ENCODE measurements around the gene MCM10.

Gene MCM10

GRCh38 chr10:13167568-13167967 is 6.2 kb downstream of the MCM10 start:
- DNase-seq = no peak

DNA sequence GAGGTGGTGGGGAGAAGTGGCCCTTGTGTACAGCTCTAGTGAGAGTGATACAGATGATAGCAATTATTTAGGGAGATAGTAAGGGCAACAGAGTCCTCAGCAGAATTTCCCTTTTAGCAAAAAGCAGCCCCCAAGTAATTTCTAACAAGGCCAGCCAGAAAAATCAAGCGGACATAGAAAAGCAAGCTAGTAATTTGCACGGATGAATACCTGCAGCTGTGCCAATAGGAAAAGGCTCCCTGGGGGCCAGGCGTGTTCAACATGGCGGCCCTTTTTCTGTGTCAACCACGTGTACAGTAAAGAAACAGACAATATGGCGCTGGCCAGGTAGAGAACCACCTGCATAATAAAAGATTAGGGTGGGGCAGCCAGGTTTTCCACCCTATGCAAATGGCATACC is 7.4 kb downstream of the MCM10 start:
- no peak for DNase-seq

GRCh38 chr10:13173616-13174015 is 12.3 kb downstream of the MCM10 start:
- DNase-seq = no peak

DNA sequence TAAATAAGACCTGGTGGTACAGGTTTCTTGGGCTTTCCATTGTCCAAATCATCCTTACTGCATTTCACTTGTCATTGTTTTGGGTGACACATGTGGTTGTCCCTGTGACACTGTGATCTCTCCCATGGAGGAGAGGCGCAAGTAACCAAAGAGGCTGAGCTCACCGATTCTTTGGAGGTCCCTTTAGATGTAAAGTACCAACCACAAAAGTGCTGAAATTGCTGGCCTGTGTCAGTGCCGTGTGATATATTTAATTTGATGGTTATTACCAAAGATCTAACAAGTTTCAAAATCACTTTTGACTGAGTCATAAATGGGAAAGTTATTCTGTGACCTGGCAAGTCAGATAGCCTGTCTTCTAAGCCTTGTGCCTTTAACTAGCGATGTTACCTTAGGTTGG is 19.4 kb downstream of the MCM10 start:
- DNase-seq = no peak

GRCh38 chr10:13182424-13182823 is 21.1 kb downstream of the MCM10 start:
- no peak for DNase-seq

DNA sequence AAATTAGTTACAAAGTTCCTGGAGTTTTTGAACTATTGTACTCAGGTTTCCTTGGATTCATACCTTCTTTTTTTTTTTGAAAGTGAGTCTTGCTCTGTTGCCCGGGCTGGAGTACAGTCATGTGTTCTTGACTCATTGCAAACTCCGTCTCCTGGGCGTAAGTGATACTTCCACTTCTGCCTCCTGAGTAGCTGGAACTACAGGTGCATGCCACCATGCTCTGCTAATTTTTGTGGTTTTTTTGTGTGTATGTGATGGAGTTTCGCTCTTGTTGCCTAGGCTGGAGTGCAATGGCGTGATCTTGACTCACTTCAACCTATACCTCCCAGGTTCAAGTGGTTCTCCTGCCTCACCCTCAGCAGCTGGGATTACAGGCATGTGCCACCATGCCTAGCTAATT is 22.3 kb downstream of the MCM10 start:
- DNase-seq = no peak

- DNase-seq = no peak
Observed at GRCh38 chr10:13184276-13184675, 22.9 kb downstream of the MCM10 start.

DNA sequence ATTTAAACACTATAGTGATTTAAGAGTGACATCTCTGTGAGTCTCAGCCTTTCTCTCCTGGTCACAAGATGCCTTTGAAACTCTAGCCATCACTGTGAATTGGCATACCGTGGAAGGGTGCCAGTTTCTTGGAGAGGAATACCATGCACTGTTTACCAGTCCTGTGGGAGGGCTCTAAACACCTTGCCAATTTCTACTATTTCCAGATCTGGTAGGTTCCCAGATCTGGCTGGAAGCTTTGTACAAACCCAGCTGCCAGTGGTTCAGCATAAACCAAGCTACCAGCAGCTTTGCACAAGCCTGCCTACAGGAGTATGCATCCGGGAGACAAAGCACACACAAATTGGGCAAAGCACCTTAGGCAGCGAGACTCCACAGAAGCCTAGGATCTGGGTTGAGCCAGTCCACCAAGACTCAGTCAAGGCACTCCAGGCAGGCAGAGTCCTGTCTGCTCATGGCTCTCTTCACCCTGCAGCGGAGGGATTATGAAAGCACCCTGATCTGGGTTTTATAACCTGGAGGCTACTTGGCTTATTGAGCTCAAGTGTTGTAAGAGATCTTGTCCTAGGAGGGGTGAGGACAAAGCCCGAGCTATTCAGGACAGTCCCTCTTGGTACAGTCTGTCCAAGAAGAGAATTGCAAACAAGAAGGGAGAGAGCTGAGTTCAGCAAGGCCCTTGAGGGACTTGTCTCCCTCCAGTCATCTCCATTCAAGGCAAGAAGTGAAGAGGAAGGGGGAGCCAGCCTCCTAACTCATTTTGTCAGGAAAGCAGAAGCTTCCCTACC is 23.6 kb downstream of the MCM10 start:
- peak; percentile 15 for DNase-seq

DNA sequence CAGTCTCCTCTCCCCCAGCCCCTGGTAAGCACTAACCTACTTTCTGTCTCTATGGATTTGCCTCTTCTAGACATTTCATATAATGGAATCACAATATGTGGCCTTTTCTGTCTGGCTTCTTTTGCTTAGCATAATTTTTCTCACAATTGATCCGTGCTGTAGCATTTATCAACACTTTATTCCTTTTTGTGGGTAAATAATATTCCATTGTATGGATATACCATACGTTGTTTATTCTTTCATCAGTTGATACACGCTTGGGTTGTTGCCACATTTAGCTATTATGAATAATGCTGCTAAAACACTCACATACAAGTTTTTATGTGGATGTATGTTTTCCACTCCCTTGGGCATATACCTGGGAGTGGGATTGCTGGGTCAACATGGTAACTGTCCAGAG is 25.8 kb downstream of the MCM10 start:
- no peak for DNase-seq

GRCh38 chr10:13188593-13188992 is 27.2 kb downstream of the MCM10 start:
- DNase-seq = no peak

DNA sequence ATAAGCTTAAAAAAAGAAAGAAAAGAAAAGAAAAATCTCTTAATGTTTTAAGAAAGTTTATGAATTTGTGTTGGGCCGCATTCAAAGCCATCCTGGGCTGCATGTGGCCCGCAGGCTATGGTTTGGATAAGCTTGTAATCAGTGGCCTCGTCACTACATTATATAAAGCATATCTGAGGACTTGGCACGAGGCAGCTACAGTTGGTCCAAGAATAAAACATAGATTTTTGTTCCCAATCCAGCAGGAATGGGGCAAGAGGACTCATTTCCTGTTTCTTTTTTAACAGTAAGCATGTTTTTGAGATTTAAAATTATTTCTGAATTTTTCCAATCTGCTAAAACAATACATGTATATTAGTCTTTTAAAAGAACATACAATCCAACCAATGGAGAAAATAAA is 28.6 kb downstream of the MCM10 start:
- no peak for DNase-seq

- no peak for DNase-seq
Observed at GRCh38 chr10:13190816-13191215, 29.5 kb downstream of the MCM10 start.

GRCh38 chr10:13191362-13191761 is 30.0 kb downstream of the MCM10 start:
- DNase-seq = no peak

DNA sequence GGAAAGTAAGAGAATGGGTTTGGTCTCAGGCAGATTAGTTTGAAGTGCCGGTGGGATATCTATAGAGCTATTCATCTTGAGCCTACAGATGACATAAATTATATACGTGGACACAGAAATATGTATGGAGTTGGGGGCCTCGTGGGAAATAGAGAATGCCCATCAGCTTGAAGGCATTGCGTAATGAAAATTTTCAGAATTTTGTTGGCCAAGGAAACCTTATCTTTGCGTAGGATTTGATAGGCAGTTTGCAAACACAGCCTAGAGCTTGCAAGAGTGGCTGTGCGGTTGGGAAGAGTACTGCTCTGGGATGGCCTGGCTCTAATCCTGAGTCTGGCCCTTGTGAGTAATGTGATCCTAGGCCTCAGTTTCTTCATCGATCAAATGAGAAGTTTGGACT is 32.3 kb downstream of the MCM10 start:
- no peak for DNase-seq

DNA sequence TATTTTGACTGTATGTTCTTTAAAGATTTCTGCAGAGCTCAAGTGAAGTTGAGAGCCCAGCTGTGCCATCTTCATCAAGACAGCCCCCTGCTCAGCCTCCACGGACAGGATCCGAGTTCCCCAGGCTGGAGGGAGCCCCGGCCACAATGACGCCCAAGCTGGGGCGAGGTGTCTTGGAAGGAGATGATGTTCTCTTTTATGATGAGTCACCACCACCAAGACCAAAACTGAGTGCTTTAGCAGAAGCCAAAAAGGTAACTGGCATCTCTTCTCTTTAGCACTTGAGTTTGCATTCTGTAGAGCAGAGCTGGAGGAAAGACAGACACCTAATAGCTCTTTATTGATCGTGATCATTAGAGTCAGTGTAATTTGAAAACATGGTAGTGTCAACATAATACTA is 33.7 kb downstream of the MCM10 start:
- no peak for DNase-seq

DNA sequence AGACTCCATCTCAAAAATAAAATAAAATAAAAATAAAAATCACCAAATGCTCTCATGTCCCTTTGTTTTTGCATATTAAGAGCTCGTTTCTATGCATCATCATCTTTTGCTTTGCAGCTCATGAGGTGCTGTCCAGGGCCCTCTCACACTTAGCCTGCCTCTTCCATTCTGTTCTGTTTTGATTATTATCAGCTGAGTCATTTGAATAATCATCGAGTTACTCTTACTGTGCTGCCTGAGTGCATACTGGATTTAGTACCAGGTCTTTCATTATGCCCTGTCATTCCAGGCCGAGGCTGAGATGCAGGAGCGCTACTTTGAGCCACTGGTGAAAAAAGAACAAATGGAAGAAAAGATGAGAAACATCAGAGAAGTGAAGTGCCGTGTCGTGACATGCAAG is 39.8 kb downstream of the MCM10 start:
- DNase-seq = no peak

GRCh38 chr10:13206091-13206490 is 44.7 kb downstream of the MCM10 start:
- no peak for DNase-seq

DNA sequence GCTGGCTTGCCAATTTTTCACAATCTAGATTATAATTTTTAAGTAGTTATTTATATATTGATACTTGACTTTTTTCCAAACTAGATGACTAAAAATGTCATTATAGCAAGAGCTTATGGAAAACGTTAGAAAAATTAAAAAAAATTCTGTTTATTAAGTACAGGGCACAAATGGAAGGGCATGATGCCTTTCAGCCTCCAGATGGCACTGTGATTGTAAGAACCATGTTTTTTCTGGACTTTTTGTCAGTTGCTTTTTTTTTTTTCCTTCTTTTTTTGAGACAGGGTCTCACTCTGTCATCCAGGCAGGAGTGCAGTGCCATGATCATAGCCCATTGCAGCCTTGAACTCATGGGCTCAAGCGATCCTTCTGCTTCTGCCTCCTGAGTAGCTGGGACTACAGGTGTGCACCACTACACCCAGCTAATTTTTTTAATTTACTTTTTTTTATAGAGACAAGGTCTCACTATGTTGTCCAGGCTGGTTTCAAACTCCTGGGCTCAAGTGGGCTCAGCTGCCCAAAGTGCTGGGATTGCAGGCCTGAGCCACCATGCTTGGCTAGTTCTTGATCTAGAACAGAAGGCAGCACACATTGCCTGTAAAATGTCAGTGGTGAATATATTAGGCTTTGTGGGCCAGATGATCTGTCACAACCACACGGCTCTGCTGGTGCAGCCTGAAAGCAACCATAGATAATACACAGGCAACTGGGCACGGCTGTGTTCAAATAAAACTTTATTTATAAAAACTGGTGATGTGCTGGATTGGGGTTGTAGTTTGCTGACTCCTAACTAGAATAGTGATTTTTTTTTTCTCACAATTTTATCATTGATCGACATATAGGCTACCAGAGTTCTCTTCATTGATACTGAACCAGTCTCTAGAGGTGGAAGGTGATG is 45.4 kb downstream of the MCM10 start:
- no peak for DNase-seq

- no peak for DNase-seq
Observed at GRCh38 chr10:13213163-13213562, 51.8 kb downstream of the MCM10 start.

GRCh38 chr10:13218878-13219277 is 57.5 kb downstream of the MCM10 start:
- no peak for DNase-seq

DNA sequence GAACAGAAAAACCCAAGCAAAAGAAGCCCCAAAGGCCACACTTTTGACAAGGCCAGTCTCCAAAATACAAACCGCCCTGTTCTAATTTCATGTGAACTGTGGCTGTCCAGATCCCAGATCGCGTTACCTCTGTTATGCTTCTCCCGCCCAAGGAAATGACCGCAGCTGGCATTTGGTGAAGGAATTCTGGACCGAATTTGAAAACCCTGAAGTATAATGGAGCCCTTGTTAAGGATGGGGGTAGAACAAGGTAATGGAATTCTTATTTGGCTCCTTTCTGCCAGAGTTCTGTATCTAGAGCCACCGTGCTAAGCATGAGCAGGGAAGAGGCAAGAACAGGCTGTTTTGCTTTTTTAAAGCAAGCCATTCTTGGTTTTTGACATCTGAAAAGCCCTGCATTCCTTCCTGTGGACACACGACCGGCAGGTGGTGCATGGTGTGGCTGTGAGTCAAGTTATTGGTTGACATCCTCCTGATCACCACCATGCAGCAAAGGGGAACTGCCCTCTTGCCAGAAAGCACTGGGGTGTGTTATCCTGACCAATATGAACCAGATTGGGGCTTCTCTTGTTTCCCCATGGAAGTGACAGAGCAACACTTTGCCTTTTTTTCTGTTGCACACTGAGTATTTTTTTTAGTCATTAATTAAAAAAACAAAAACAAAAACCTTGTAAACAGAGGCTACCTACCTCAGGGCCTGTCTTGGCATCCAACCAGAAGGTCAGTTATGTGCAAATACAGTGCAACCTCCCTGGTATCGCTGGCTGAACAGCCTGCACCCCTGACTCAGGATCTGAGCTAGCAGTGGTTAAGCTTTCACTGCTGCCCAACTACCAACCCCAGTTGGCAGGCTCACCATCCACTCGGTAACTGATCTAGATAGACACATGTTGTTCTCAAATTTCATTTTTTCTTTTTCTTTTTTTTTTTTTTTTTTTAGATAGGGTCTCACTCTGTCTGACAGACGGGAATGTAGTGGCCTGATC is 58.6 kb downstream of the MCM10 start:
- DNase-seq = no peak

- DNase-seq = no peak
Observed at GRCh38 chr10:13221572-13221971, 60.2 kb downstream of the MCM10 start.

- DNase-seq = no peak
Observed at GRCh38 chr10:13222151-13222550, 60.8 kb downstream of the MCM10 start.
